GM10847 (cell line): ENCODE data around the gene DAAM1.

Experiments
- POLR2A ChIP-seq: IDR thresholded peaks from 2 replicates; pipeline ENCODE4 v1.6.1; 2011; ENCODE audit not compliant: insufficient read length; ENCODE audit errors: extremely low read depth

DAAM1 gene

DNA sequence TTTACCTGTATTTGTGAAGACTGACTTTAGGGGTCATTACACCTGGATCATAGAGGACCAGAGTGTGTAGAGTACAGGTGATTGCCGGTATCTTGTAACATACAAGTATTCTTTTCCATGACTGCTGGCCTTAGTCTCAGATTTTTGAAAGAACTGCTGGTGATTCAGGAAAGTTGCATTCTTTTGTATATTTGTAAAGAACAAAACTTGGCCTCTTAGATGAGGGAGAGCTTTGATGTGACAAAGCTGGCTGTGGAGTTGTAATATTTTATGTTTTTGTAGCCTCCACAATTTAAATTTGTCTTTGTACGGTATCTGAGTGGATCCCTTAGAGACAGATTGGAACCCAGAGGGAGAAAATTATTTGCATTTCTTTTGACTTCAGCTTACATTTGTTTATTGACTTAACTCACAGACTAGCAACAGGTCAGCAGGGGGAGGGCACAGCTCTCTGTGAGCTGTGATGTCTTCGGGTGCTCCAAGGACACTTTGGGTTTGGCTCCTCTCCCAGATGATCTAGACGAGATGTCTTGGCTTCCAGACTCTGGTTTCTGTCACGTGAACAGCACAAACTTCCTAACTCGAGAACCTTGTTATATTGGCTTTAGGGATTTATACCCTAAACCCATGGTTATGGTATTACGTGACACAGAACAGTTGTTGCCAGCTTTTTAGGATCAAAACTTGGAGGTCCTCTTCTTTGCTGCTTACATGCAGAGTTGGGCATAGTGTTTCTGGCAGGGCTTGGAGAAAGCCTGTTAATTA is 65.9 kb downstream of the DAAM1 start:
- no peak for TF ChIP-seq POLR2A

DNA sequence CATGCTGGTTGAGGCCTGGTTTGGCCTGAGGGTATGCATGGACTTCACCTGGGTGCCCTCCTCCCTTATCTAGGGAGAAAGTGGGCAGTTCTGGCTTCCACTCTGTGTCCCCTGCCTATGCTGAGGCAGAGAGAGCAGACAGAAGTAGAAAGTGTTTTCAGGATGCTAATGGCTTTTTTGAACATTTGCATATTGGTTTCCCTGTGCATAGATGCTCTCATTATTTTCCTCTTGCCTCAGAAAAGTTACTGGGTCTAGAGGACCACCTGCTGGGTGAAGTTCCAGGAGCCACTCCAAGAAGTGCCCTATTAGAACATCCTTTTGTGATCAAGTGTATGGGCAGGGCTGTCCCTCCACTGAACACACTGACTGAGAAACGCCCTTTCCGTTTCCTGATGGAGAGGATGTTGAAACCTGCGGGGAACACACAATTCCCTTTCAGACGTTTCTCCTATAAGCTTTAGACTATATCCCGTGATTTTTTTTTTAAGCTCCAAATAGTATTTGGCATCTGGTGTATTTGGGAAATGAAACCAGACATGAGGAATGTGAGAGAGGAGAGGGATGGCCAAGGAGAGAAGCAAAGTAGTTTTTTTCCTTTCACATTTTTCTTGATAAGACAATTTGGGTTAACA is 66.6 kb downstream of the DAAM1 start:
- TF ChIP-seq POLR2A = no peak

DNA sequence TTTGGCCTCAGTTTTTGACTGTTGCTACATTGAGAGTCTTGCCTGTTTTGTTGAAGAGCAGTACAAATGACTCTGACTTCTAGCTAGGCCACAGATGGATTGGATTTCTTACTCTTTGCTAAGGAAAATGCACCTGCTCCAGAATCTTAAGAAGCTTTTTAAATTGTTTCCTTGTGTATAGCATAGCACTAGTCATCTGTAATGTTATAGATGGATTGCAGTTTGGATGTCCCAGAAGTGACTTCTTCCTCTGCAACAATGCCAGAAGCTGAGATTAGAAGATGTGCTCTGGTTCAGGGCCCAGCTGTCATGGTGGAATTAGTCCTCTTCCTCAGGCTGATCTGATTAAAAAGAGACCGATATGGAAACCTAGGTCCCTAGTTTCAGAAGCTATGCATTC is 67.9 kb downstream of the DAAM1 start:
- TF ChIP-seq POLR2A = no peak

DNA sequence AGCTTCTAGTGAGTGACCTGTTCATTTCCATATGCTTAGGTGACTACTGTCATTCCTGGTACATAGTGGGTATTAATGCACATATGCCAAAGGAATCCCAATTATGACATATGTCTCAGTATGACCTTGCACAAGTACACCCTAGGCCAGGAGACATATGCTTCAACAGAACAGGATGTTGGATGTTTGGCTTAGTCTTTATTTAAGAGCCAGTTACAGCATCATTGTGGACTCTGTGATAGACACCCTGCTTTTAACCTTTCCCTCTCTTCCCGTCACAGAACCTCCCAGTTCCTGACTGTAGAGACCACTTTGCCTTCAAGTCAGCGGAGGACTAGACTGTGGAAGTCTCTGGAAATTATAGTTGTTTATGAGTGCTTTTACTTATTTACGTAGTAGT is 72.9 kb downstream of the DAAM1 start:
- no peak for TF ChIP-seq POLR2A

DNA sequence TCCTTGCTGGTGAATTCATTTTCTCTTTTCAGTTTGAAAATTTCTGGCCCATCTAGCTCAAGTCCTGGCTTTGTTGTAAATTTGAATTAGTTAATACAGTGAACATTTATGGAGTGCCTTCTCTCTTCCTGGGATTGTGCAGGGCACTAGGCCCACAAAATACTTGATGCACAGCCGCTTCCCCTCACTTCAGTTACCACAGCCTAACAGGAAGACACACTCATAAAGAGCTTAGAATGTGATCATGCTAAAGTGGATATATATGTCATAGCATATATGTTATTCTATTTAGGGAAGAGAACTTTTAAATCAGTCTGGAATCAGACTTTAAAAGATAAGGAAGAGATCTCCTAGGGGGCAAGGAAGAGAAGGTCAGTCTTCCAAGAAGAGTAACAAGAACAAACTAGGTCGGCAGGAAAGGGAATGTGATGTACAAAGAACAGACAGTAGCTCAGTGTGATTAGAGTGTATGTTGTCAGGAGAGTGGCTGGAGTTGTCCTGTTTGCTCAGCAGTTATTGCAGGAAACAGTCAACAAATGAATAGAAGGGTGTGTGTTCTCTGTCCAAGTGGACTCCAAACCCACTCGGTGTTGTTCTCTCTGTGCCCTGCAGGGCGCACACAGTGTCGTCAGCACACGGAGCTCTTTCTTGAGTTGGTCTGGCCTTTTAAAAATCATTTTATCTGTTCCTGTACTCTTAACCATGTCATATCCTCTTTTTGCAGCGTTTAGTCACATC is 74.4 kb downstream of the DAAM1 start:
- no peak for TF ChIP-seq POLR2A

DNA sequence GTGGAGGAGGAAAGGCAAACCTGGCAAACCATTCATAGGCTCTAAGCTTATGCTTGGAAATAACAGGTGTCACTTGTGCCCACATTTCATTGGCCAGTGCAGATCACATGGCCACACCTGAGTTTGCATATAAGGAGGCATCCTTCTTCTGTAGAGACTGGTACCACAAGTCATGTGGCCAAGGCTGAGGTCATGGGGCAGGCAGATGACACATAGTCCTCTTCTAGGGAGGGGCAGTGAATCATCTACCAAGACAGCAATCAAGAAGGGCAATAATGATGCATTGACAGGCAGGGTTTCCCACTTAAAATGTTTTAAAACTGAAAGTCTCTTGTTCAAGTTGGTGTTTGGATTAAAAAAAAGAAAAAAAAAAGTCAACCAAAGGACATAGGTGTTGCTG is 77.3 kb downstream of the DAAM1 start:
- no peak for TF ChIP-seq POLR2A

DNA sequence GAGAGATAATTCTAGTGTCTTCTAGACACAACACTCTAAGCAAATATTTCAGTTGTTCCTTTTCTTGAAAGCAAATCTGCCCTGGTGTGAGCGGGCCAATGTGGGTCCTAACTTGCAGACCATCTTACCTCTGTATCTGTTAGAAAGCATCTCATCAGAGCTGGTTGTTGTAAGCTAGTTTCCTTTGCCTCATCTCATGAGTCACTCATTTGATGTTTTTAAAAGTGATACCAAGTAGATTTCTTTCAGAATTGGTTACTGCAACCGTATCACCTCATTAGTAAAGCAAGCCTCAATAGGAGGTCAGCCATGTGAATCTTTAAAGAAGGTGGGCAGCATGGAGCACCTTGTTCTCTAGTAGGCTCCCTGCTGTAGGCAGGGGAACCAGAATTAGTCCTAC is 78.6 kb downstream of the DAAM1 start:
- no peak for TF ChIP-seq POLR2A

DNA sequence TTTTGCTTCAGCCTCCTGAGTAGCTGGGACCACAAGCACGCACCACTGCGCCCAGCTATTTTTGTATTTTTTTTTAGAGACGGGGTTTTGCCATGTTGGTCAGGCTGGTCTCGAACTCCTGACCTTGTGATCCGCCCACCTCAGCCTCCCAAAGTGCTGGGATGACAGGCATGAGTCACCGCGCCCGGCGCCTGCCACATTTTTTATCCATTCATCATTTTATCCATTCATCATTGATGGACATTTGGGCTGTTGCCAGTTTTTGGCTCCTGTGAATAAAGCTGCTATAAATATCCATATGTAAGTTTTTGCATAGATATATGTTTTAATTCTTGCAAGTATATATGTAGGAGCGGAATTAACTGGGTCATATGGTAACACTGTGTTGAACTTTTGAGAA is 79.5 kb downstream of the DAAM1 start:
- no peak for TF ChIP-seq POLR2A

DNA sequence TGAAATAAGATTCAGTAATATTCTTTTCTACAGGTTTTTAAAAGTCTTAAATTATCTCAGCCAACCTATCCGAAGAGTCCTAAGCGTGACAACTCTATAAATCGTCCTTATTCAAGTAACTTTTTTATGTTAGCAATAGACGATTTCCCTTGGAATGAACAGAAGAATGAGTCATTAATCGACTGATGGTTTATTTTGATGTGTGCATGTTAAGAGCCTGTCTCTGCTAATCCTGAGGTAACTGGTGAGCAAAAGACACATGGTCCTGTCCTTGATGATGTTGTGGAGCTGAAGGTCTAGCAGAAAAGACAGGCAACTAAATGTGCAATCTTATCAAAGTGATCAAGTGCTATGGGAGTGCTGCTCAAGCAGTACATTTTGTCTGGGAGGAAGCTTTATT is 80.4 kb downstream of the DAAM1 start:
- TF ChIP-seq POLR2A = no peak

DNA sequence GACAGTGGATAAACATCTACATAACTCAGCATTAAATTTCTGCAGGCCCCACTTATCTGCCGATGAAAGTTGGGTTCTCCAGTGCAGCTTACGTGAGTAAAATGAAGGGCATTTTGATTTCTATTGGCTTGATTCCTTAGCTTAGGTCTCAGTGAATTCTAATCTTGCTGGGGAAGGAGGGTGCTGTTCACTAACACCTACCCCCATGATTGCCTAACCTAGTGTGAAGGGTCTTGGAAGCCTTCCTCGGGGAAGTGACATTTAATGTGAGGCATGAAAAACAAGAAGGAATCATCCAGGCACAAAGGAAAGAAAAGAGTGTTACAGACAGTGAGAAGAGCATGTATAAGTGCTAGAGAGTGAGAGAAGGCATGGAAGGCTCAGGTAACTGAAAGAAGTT is 81.0 kb downstream of the DAAM1 start:
- no peak for TF ChIP-seq POLR2A

DNA sequence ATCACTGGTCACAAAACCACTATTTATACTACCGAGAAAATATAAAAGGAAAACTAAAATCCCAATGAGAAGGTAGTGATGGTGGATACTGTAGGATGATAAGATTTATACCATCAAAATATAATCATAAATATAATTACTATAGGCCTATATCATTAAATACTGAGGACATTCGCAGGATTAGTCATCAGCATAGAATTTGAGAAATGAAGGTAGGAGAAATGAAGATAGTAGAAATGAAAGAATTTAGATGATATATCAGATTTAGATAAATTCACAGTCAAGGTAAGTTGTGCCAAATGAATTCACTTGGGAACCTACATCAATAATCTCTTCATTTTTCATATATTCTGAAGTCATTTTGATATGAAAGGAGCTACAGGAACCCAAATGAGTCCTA is 82.8 kb downstream of the DAAM1 start:
- no peak for TF ChIP-seq POLR2A

DNA sequence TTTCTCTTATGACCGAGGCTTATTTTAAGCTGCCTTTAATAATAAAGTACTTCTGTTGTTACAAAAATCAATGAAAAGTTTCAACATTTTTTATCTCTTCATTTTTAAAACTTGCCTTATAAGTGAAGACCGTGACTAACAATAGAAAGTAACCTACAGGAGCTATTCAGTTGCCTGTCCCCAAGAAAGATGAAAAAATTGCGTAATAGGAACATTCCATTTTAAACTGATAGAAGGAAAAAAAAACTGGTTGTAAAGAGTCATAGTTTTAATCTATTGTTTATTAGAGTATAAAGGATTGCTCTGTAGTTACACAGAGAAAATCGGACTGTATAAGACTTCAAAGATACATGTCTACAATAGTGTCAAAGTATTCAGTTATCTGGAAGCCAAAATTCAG is 83.3 kb downstream of the DAAM1 start:
- no peak for TF ChIP-seq POLR2A

DNA sequence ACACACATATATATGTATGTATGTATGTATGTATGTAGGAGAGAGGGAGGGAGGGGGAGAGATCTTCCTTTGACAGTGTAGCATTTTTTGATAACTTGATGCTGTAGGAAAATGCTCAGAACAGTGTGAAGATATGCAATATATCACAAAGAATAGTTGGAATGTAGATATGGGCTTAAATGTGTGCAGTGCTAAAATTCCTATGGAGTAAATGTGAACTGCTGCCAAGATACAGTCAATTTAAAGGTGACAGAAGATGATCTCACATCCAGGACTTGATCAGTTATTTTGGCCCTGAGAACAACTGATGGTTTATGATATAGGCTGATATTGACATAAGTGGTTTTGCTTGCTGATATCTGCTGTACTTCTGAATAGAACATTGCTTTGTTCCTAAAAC is 84.2 kb downstream of the DAAM1 start:
- no peak for TF ChIP-seq POLR2A

DNA sequence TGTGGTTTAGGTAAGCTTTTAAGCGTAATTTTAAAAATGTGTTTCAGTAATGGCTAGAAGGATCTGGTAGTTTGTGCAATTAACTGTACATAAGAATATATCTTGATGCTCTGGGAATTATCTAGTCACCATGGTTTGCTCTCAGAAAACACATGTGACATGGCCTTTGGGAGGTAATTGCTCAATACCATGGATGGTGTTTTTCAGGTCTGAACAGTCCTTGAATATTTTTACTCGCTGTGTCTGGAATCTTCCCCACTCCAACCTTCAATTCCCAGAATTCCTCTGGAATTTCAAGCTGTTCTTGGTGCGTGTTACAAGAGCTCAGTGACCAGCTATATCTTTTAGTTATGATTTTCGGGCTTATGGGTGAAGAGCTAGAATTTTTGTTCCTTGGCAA is 85.3 kb downstream of the DAAM1 start:
- TF ChIP-seq POLR2A = no peak

DNA sequence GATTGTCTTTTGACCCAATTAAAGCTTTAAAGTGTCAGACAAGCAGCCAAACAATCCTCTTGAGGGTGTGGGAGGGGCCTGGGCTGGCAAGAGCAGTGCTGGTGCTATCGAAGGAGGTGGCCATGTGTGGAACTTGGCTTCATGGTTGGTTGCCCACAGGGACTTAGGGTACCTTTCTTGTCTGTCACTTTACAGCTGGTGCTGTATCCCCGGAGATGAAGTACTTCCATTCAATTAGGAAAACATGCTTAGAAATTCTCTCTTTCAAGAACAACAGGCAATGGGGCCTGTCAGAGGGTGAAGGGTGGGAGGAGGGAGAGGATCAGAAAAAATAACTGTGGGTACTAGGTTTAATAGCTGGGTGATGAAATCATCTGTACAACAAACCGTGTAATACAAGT is 86.5 kb downstream of the DAAM1 start:
- TF ChIP-seq POLR2A = no peak

DNA sequence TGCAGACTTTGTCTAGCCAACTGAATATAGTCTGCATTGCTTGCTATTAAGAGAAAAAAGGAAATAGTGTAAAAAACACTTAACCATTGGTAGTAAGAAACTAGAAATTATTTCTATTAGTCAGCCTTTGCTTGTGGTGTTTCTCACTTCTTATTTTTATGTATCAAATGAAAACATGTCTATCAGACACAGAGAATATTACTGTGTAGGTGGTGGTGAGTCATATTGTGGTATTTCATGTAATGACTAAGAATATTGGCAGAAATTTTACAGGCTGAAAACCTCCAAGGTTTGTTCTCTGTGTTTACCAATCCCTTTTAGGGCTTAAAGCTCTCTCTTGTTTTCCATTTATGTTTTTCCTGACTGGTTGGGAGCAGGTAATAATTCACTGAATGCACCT is 87.2 kb downstream of the DAAM1 start:
- no peak for TF ChIP-seq POLR2A
